Esophagus squamous epithelium (tissue), 5 donors: ENCODE measurements around the gene PANK4. TPM values are rescaled to one million over a fixed set of nuclear protein-coding genes. Genes with fewer than 3 reads are reported as not detected.

ENCODE experiments used
- DNase-seq: peaks from one replicate; lab custom pipeline; 2025; lab: John Stamatoyannopoulos, UW
- H3K27ac ChIP-seq, 4 donors: fragments of 200-600 bp; sonication (generic); one replicate each; pipeline ENCODE4 v1.5.1; 2016 to 2019; ENCODE audit warnings: mild to moderate bottlenecking in 1 of 4
- H3K27me3 ChIP-seq, 4 donors: fragments of 200-600 bp; sonication (generic); 1 replicate in 3 of 4; 2 replicates in 1 of 4; pipeline versions ENCODE4 v1.5.1 to v1.6.0; 2017 to 2021; ENCODE audit warnings: antibody characterized with exemption in 1 of 4
- H3K36me3 ChIP-seq, 3 donors: fragments of 200-600 bp; sonication (generic); one replicate each; pipeline ENCODE4 v1.5.1; 2016 to 2019
- H3K4me1 ChIP-seq, 3 donors: fragments of 200-600 bp; sonication (generic); one replicate each; pipeline ENCODE4 v1.5.1; 2017 to 2019
- H3K4me3 ChIP-seq, 4 donors: fragments of 200-600 bp; sonication (generic); 1 replicate in 3 of 4; 2 replicates in 1 of 4; pipeline ENCODE4 v1.5.1; 2016 to 2019; ENCODE audit warnings: mild to moderate bottlenecking in 2 of 4, moderate library complexity in 1 of 4
- H3K9me3 ChIP-seq, 3 donors: fragments of 200-600 bp; sonication (generic); one replicate each; pipeline ENCODE4 v1.5.1; 2016 to 2019
- POLR2A ChIP-seq, 4 donors: fragments of 450-650 bp; IDR thresholded peaks; one replicate each; pipeline ENCODE4 v1.6.1; 2017; ENCODE audit warnings: antibody characterized with exemption in 4 of 4, mild to moderate bottlenecking in 4 of 4, moderate library complexity in 3 of 4
- WGBS, 2 donors: methylation state at CpG; one replicate each; pipeline ENCODE4 v1.1.5; 2018; 5-methylcytosine and 5-hydroxymethylcytosine counted together
- intact Hi-C: fragments of 100-400 bp; cut with DNase I; formaldehyde crosslinking; loops from one replicate; pipeline ENCODE4 v1.15.0; 2022
- total RNA-seq, 4 donors: library from RNA; depleted of rRNA; stranded (reverse); fragments of >200 nt; gene quantifications; one replicate each; pipeline ENCODE4 v1.1.0, GENCODE V29; 2016
- TF ChIP-seq, protein P1 (sequence below), 6 experiments: fragments of 450-650 bp in 4 of 6; fragments of 200-600 bp in 2 of 6; sonication (generic) in 2 of 6; IDR thresholded peaks; one replicate each; pipeline ENCODE4 v1.5.1; 2016 to 2019; ENCODE audit warnings: antibody characterized with exemption in 6 of 6, mild to moderate bottlenecking in 4 of 6, moderate library complexity in 4 of 6
- donor health status: DM: yes; HTN: yes; CAD: no.

PANK4 gene
- total RNA-seq, 4 donors from 2014 or later, result 11.8 to 29.1 (median 17.0) TPM

DNA sequence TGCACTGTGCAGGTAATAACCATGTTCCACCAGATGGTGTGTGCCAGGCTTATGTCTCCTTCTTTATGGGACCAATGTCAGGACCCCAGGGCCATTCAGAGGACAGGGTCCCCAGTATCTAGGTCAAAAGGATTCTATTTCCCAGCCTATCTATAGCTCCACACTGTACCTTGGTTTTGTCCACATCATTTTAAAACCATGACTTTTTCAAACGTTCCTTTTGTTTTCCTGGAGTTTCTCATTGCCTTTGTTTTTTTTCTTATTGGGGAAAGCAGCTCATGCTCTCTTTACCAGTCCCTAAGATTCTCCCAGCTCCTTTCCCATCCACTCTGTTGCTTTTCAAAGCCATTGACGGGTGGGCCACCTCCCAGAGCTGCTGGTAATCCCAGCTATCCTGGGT lies 37.7 kb downstream of the PANK4 start:
- WGBS, 2 donors, result 94 to 98% methylated on average over 2 of the region's 2 CpGs
- peaks cover 0 to 89% (median 0%) of the 10 kb centered on the region in 3 donors for H3K36me3 ChIP-seq
- H3K27me3 ChIP-seq, result no peaks in the 10 kb centered on the region
- peaks cover 0 to 13% (median 0%) of the 10 kb centered on the region in 3 donors for H3K9me3 ChIP-seq
- H3K4me1 ChIP-seq, result no peaks in the 10 kb centered on the region
- H3K27ac ChIP-seq, result no peak overlapping the region
- intact Hi-C loops, result no loop called here
- no peak overlapping the region for H3K4me3 ChIP-seq
- no peak for DNase-seq
- TF ChIP-seq POLR2A (IDR thresholded peaks at IDR 0.05), result no peak
- TF ChIP-seq, protein P1, sequence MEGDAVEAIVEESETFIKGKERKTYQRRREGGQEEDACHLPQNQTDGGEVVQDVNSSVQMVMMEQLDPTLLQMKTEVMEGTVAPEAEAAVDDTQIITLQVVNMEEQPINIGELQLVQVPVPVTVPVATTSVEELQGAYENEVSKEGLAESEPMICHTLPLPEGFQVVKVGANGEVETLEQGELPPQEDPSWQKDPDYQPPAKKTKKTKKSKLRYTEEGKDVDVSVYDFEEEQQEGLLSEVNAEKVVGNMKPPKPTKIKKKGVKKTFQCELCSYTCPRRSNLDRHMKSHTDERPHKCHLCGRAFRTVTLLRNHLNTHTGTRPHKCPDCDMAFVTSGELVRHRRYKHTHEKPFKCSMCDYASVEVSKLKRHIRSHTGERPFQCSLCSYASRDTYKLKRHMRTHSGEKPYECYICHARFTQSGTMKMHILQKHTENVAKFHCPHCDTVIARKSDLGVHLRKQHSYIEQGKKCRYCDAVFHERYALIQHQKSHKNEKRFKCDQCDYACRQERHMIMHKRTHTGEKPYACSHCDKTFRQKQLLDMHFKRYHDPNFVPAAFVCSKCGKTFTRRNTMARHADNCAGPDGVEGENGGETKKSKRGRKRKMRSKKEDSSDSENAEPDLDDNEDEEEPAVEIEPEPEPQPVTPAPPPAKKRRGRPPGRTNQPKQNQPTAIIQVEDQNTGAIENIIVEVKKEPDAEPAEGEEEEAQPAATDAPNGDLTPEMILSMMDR (IDR thresholded peaks at IDR 0.05), result no peak

- no peak for TF ChIP-seq POLR2A (IDR thresholded peaks at IDR 0.05)
- TF ChIP-seq, protein P1 (IDR thresholded peaks at IDR 0.05), result no peak
- WGBS, 2 donors, result 100% methylated on average over 1 to 3 of the region's 9 CpGs
- H3K27ac ChIP-seq, result no peak overlapping the region
- DNase-seq, result no peak
- H3K4me1 ChIP-seq, result peaks cover 0 to 9% (median 2%) of the 10 kb centered on the region in 3 donors
- H3K36me3 ChIP-seq, result peaks cover 0 to 76% (median 0%) of the 10 kb centered on the region in 3 donors
- no peak overlapping the region for H3K4me3 ChIP-seq
- intact Hi-C loops, result no loop called here
- peaks cover 0 to 13% (median 0%) of the 10 kb centered on the region in 3 donors for H3K9me3 ChIP-seq
- no peaks in the 10 kb centered on the region for H3K27me3 ChIP-seq
Measured at GRCh38 chr1:2486558-2486957, 39.8 kb downstream of the PANK4 start.

GRCh38 chr1:2486041-2486440 lies 40.4 kb downstream of the PANK4 start:
- DNase-seq, result no peak
- H3K36me3 ChIP-seq, result peaks cover 0 to 70% (median 0%) of the 10 kb centered on the region in 3 donors
- no CpG with 5 or more reads among the region's 4 CpGs for WGBS, 2 donors

GRCh38 chr1:2483970-2484369 lies 42.4 kb downstream of the PANK4 start:
- intact Hi-C loops, result no loop called here
- Histone ChIP-seq H3K36me3 (peaks cover 0 to 50% (median 0%) of the 10 kb centered on the region in 3 donors), H3K27ac (no peak overlapping the region), H3K4me3 (no peak overlapping the region), H3K9me3 (peaks cover 0 to 13% (median 0%) of the 10 kb centered on the region in 3 donors), H3K4me1 (peaks cover 11 to 35% (median 21%) of the 10 kb centered on the region in 3 donors), H3K27me3 (no peaks in the 10 kb centered on the region)
- WGBS, 2 donors, result 80% methylated on average over 1 of the region's 16 CpGs; no CpG with 5 or more reads in 1 of the 2 donors
- DNase-seq, result no peak
- no peak for TF ChIP-seq POLR2A (IDR thresholded peaks at IDR 0.05)
- TF ChIP-seq, protein P1 (IDR thresholded peaks at IDR 0.05), result no peak

More at GRCh38 chr1:2486041-2486440, 40.4 kb downstream of the PANK4 start:
- Histone ChIP-seq H3K9me3 (peaks cover 0 to 13% (median 0%) of the 10 kb centered on the region in 3 donors), H3K4me3 (no peak overlapping the region), H3K27me3 (no peaks in the 10 kb centered on the region), H3K4me1 (peaks cover 0 to 15% (median 7%) of the 10 kb centered on the region in 3 donors), H3K27ac (no peak overlapping the region)
- intact Hi-C loops, result no loop called here
- no peak for TF ChIP-seq POLR2A (IDR thresholded peaks at IDR 0.05)
- TF ChIP-seq, protein P1 (IDR thresholded peaks at IDR 0.05), result no peak

DNA sequence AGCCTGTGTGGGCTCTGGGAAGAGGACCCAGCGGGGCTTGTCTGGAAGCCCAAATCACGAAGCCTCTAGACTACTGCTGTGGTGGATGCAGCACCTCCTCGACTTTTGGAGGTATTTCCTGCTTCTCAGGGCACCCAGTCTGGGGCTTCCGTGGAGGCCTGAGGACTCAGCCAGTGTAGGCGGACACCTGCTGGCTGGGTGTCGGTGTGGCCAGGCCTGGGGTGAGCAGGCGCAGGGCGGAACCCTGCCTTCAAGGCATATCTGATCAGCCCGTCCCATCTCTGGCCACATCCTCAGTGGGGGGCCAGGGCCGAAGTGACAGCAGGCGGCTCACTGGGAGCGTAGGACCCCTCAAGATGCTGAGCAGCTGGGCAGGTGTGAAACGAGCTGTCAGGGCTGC lies 43.4 kb downstream of the PANK4 start:
- peaks cover 0 to 8% (median 0%) of the 10 kb centered on the region in 3 donors for H3K9me3 ChIP-seq
- DNase-seq, result no peak
- 100% methylated on average over 2 of the region's 13 CpGs; no CpG with 5 or more reads in 1 of the 2 donors for WGBS, 2 donors
- intact Hi-C loops, result no loop called here
- no peak overlapping the region for H3K4me3 ChIP-seq
- H3K27ac ChIP-seq, result no peak overlapping the region
- peaks cover 11 to 40% (median 21%) of the 10 kb centered on the region in 3 donors for H3K4me1 ChIP-seq
- H3K27me3 ChIP-seq, result no peaks in the 10 kb centered on the region
- peaks cover 0 to 40% (median 0%) of the 10 kb centered on the region in 3 donors for H3K36me3 ChIP-seq
- TF ChIP-seq, protein P1 (IDR thresholded peaks at IDR 0.05), result no peak
- TF ChIP-seq POLR2A (IDR thresholded peaks at IDR 0.05), result no peak
